ENCODE data around the gene MRPS34. TPM values are rescaled to one million over a fixed set of nuclear protein-coding genes. Genes with fewer than 3 reads are reported as not detected.

The MRPS34 gene
- 145 TPM for polyA plus RNA-seq (2012; ENCODE audit: insufficient read depth, insufficient read length)

DNA sequence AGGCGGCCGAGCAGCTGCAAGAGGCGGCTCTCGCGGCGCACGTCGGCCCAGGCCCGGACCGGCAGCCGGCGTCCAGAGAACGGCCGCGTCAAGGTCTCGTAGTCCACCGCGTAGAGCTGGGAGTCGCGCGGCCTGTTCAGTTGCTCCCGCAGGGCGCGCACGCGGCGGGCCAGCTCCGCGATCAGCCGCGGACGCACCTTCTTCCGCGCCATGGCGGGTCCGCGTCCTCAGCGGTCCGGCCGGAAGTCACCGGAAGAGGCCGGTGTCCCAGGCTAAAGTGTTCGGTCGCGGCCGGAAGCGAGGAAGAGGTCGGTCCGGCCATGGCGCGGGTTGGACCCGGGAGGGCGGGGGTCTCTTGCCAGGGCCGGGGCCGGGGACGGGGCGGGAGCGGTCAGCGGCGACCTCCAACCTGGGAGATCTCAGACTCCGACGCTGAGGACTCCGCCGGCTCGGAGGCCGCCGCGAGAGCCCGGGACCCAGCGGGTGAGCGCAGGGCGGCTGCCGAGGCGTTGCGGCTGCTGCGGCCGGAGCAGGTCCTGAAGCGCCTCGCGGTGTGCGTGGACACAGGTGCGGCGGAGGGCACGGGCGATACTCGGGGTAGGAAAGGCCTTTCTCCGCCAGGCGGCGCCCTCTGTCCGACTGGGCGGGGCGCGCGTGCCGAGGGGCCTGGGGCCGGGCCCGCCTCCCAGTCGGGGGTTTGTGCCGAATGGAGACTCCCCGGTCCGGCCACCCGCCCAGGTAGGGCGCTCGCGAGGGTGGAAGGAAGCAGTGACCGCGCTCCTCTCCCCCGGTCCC lies at the start of gene MRPS34:
MRPS34 (minus strand) TSS at position 227 of the 795 bp plus-strand sequence; CDS start at position 212, 15 bp downstream.
- peak within 1 kb of the TSS; percentile 85 for H3K4me3 ChIP-seq (ENCODE audit: low read length)
- DNase-seq (ENCODE audit: low read depth, low spot score) = peak; percentile 64

DNA sequence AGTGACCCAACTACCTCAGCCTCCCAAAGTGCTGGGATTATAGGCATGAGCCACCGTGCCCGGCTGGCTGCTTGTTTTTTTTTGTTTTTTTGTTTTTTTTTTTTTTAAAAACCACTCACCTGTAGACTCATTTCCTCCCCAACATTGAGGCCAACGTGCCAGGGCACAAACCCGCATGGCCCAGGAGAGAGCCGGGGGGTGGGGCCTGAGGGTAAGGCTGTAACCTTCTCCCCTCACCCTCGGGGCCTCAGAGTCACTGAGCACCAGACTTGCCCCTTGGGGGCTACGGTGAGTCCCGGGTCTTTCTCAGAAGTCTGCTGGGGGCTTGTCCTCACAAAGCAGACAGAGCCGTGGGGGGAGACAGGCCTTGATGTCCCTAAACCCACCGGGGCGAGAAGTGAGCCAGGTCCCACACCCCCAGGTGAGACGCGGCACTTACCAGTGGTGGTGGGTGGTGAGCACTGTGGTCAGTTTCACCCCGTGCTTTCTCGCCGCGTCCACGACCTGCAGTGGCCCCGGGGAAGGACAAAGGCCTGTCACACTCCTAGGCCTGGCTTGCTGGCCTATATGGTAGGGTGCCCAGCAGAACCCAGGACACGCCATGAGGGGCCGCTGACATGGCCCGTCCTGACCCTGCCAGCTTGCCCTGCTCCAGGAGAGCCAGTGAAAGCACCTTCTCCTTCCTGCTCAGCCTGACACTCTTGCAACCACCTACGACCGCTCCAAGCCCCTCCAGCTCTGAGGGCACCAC lies 49.1 kb upstream of the MRPS34 start:
- DNase-seq (ENCODE audit: low read depth, low spot score) = no peak
- no peak overlapping the region for H3K4me3 ChIP-seq (ENCODE audit: low read length)

DNA sequence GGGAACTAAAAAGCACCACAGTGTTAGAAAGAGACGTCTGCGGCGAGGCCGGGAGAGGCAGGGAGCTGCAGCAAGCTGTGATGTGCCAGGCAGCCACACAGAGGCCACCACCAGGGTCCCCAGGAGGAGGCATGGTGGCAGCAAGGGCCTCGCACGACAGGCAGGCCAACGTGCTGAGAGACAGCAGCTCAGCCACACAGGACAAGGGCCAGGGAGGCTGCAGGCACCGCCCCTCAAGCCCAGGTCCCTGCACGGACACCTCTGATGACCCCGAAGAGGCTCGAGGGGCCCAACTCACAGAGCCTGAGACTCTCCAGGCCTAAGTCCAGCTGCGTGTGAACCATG lies 48.0 kb upstream of the MRPS34 start:
- no peak for DNase-seq (ENCODE audit: low read depth, low spot score)
- no peak overlapping the region for H3K4me3 ChIP-seq (ENCODE audit: low read length)

DNA sequence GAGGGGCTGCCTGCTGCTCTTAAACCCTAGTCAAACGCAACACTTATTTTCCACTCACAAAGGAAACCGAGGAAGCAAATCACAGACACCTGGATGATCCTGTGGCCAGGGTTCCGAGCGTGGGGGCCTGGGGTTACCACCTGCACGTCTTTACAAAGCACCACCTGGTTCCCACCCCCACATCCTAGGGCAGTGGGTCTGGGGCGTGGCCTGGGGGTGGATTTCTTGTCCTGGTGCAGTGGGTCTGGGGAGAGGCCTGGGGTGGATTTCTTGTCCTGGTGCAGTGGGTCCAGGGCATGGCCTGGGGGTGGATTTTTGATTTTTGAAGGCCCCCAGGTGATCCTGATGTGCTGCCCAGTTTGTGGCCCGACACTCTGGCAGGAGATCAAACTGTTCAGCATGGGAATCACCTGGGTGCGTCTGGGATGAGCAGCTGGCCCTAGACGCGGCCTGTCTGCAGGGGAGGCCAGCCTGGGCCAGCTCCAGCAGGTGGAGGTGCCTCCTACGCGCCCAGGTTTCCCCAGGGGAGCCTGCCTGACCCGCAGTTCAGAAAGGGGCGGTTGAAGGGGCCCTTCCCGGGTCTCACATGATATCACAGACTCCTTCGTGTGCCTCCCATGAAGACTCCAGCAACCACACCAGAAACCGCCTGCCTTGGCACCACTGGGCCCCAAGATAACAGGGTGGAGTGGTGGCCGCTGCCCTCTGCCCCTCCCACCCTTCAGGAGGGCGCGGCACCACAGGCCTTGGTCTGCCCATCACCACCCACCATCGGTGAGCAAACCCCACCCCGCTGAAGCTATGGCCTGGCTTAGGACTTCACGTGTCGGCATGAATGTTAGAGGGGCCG lies 47.4 kb upstream of the MRPS34 start:
- no peak for DNase-seq (ENCODE audit: low read depth, low spot score)
- no peak overlapping the region for H3K4me3 ChIP-seq (ENCODE audit: low read length)

DNA sequence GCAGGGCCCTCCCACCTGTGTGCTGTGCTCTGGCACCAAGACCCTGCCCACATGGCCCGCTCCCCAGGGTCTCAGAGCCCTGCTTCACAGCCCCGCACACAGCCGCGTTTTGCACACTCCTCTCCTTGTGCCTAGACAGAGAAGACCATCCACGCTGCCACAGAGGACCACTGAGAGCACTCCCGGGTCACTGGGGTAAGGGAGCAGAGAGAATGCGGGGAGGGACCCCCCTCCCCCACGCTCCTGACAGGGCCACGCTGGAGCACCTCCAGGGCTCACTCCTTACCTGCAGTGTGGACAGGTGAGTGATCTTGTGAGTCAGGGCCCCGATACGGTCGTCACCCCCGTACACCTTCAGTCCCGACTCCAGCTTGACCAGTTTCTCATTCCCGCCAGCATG lies 46.7 kb upstream of the MRPS34 start:
- no peak for DNase-seq (ENCODE audit: low read depth, low spot score)
- no peak overlapping the region for H3K4me3 ChIP-seq (ENCODE audit: low read length)

DNA sequence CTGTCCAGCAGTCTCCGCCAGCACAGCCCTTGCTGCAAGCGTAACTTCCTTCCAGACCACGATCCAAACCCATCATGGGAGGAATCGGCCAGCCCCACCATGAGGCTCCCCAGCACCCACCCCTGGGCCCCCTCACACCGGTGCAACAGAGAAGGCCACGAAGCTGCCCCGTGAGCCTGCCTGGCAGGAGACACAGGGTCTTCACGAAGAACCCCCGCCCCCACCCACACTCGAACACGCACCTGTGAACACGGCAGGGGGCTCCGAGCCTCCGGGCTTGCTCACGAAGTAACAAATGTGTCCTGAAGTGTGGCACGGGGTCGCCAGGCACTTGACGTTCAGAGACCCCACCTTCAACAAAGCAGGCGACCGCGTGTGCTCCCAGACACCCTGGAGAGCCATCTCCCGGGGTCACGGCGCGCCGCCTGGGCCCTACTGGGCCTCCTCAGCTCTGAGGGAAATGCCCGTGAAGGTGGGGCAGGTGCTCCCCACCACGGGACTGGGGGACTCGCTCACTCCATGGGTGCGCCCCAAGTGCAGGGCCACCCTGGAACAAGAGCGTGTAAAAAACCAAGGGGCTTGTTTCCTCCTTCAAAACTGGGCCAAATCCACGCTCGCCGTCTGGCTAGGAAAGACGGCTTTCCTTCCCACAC lies 46.1 kb upstream of the MRPS34 start:
- no peak for DNase-seq (ENCODE audit: low read depth, low spot score)
- H3K4me3 ChIP-seq (ENCODE audit: low read length) = no peak overlapping the region

DNA sequence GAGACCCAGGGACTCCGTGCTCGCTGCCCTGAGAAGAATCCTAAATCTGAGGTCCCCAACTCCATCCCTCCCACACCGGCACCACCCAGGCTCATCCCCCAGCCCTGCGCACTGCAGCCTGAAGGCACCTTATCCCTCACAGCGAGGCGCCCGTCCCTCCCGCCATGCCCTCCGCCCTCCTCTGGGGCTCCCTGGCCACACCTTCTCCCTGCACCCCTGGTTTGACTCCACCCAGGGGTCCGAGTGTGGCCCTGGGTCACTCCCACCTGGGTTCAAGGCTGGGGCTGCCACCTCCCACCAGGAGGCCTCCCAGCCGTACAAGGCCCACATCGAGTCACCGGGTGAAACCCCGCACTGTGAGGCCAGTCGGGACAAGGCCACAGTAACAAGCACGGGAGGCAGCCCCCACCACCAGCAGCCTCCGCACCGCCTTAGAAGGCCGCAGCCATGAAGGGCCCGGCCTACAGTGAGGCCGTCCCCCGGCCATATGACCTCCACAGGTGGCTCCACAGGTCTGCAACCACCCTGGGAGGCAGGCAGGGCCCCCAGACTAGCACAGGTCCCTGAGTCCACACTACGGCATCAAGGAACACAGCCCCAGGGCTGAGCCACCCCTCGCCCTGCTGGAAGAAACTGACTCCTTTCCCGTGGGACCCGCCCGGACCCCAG lies 45.4 kb upstream of the MRPS34 start:
- no peak for DNase-seq (ENCODE audit: low read depth, low spot score)
- H3K4me3 ChIP-seq (ENCODE audit: low read length) = no peak overlapping the region

DNA sequence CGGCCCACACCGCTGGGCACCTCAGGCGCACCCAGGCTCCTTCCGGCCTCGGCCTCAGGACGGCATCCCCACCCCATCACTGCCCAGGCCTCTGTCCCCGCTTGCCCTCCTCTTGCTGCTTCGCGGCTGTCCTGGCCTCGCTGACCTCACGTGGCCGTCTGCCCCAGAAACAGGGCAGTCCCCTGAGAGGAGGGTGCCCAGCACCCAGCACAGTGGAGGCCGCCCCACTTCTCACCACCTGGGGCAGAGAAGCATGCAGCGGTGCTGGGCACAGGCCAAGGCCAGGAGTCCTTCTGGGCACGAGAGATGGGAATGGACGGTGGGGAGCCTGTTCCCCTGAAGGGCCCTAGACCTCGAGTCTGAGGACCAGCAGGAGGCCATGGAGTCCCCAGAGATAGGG lies 44.8 kb upstream of the MRPS34 start:
- DNase-seq (ENCODE audit: low read depth, low spot score) = no peak
- H3K4me3 ChIP-seq (ENCODE audit: low read length) = no peak overlapping the region

DNA sequence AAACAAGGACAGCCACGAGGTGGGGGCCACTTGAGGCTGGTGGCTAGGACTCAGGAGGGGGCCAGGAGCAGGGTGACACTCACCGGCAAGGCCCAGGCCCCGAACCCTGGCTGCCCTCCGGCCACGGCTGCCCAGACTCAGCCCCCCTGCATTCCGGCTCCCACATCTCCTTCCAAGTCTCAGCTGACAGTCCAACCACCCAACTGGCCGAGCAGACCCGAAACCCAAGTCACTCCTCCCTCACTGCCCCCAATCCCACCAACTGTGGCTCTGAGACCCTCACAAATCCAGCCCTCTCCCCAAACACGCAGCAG lies 44.3 kb upstream of the MRPS34 start:
- no peak overlapping the region for H3K4me3 ChIP-seq (ENCODE audit: low read length)
- DNase-seq (ENCODE audit: low read depth, low spot score) = no peak

DNA sequence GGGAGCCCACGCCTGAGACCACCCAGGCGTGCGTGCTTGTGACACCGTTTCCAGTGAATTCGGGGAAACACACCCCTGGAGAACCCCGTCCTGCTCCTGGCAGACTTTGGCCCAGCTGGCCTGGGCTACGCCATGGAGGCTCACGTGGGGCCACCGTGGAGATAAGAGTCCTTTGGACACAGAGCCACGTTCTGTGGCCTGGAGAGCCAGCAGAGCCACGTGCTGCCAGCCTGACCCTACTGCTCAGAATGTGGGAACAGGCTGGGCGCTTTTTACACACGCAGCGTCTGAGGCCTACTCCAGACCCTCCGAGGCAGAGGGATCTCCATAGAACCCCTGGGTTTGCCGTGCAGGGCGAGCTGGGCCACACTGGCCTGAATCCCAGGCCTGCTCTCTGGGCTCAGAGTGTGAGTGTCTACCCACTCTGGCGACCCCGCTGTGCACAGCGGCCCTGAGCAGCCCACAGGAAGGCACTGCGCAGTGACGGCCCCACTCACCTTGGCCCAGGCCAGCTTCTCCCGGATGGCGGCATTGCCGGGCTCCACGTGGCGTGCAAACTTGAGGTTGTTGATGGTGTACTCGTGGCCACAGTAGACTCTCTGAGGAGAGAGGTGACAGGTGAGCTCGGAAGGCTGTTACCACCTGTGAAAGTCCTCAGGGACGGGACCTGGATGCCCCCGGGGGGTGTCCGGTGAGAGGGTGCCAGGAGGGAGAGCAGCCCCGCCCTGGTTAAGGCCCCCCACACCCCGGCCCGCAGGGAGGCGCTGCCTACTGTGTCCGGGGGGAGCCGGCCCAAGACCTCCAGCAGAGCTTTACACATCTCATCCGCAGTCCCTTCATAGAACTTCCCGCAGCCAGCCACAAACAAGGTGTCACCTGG lies 43.7 kb upstream of the MRPS34 start:
- H3K4me3 ChIP-seq (ENCODE audit: low read length) = no peak overlapping the region

DNA sequence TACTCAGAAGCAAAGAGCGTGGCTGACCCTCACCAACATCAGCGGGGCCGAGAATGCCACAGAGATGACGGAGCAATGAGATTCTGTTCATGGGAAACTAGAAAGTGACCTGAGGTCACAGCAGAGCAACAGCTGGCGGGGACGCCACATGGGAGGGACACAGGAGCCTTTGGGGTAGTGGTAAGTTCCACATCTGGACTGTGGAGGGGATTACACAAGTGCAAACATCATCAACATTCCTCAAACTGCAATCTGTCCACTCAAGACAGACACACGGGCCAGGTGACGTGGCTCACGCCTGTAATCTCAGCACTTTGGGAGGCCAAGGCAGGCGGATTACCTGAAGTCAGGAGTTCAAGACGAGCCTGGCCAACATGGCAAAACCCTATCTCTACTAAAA lies 42.5 kb upstream of the MRPS34 start:
- no peak for DNase-seq (ENCODE audit: low read depth, low spot score)
- no peak overlapping the region for H3K4me3 ChIP-seq (ENCODE audit: low read length)

More for the DNA sequence above, 43.7 kb upstream of the MRPS34 start:
- no peak for DNase-seq (ENCODE audit: low read depth, low spot score)

DNA sequence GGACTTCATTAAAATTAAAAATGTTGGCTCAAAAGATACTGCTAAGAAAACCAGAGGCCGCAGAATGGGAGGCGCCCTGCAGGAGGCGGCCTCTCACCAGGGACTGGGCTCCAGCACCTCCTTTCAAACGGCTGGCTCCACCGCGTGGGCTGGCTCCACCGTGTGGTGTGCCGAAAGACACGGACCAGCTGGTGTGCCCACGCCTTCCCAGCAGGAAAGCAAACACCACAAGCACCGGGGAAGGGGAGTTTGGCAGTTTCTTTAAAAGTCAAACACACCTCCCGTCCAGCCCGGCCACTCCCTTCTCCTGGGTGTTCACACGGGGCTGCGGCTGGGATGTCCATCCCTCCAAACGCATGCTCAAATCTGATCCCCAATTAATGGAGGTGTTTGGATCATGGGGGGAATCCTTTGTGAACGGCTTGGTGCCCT lies 39.8 kb upstream of the MRPS34 start:
- DNase-seq (ENCODE audit: low read depth, low spot score) = peak; percentile 33
- H3K4me3 ChIP-seq (ENCODE audit: low read length) = no peak overlapping the region

DNA sequence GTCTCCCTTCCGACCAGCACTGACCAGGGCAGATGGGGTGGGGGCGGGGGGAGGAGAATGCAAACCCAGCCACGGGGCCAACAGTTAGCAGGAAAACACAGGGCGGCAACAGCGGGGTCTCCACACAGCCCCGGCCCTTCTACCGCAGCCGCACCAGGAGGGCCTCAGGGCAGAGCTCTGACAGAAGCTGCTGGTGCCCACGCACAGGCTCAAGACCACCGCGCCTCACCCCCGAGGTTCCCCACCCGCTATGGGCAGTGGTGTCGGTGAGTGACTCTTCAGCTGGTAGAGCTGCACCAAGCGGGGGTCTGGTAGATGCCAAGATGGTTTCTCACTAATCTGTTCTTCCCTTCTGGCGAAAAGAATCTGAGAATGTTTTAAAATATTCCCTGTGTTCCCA lies 37.6 kb upstream of the MRPS34 start:
- no peak overlapping the region for H3K4me3 ChIP-seq (ENCODE audit: low read length)
- no peak for DNase-seq (ENCODE audit: low read depth, low spot score)

DNA sequence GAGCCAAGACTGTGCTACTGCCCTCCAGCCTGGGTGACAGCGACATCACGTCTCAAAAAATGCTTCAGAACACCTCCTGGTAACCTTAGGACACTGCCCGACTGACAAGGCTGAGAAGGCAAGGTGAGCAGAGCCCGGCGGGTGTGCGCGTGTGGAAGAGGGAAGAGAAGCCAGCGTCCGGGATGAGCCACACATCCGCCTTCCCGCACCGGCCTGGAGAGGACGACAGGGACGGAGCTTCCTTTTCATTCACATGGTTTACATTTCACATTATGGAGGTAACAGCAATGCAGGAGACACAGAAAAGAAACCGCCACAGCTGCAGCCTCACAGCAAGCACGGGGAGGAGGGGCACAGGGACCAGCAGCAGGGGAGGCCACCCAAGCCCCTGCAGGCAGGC lies 37.2 kb upstream of the MRPS34 start:
- H3K4me3 ChIP-seq (ENCODE audit: low read length) = no peak overlapping the region
- DNase-seq (ENCODE audit: low read depth, low spot score) = no peak

DNA sequence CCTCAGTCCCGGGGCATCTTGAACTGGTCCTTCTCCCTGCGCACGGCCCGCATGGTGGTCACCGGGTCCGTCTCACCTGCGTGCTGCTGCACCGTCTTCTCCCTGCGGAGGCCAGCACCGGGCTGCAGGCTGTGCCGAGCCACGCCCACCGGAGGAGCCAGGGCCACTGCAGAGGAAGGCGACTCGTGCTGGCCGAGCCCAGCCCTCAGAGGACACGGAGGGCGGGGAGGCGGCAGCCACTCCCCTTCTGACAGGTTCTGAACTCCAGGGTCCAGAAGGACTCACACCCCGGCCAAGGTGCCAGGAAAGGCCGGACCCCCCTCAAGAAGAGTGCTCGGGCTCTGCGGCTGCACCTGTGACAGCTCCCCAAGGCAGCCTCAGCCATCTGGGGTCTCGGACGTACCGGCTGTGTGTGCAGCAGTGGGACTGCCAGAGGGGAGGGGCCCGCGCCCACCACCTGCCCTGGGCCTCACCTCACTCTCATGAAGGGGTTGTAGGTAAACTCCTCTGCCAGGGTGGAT lies 36.4 kb upstream of the MRPS34 start:
- no peak for DNase-seq (ENCODE audit: low read depth, low spot score)
- no peak overlapping the region for H3K4me3 ChIP-seq (ENCODE audit: low read length)

DNA sequence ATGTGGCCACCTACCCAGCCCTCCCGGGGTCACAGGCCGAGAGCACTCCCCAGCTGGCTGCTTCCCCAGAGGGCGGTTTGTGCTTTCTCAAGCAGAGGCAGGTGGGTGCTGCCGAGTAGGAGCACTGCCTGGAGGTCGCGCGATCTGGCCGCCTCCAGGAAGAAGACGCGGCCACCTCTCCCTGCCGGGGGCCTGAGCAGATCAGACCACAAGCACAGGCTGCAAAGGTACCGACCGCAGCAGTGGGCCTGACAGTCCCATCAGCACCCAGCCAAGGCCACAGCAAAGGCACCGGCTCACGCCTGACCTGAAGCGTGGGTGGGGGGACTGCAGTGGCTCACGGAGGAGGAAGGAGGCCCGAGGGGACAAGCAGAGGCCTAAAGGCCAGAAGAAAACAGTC lies 35.8 kb upstream of the MRPS34 start:
- H3K4me3 ChIP-seq (ENCODE audit: low read length) = no peak overlapping the region
- no peak for DNase-seq (ENCODE audit: low read depth, low spot score)

DNA sequence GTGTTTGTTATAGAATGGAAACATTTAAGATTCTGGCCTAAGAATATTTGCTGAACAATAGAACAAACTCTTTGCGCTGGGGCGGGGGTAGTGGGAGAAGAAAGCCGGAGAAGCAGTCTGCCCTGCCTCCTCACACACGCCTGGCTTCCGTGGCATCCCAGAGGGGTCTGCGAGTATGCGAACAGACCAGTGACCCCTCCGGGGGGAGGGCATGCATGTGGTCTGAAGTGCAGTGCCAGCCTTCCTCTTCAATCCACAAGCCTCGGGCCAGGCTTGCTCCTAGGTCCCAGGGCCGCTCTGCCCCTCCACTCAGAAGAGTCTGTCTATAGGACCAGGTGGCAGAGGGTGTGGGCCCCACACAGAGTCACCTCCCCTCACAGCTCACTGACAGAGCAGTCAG lies 34.7 kb upstream of the MRPS34 start:
- no peak overlapping the region for H3K4me3 ChIP-seq (ENCODE audit: low read length)
- DNase-seq (ENCODE audit: low read depth, low spot score) = no peak

DNA sequence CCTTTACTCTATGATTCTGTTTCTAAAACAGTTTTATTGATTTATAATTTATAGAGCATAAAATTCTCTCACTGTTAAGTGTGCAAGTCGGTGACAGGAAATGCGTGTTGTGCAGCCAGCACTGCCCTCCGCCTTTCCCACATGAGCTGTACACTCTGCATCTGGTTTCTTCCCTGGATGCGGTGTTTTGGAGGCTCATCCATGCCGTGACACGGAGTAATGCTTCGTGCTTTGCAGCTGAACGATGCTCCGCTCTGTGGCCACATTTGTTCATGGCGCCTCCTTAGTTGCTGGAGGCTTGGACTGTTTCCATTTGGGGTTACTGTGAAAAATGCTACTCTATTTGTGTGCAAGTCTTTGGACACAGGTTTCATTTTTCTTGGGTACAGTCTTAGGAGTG lies 27.8 kb upstream of the MRPS34 start:
- H3K4me3 ChIP-seq (ENCODE audit: low read length) = no peak overlapping the region
- DNase-seq (ENCODE audit: low read depth, low spot score) = no peak

Measured in Jurkat, Clone E6-1 (cell line).